ENCODE data around the gene KCNK6.
"Not testable (repeated sequence)": the region's sequence is repeated elsewhere in the genome, so short reads cannot be mapped to it uniquely, and the experiment has no call there.

KCNK6 gene

DNA sequence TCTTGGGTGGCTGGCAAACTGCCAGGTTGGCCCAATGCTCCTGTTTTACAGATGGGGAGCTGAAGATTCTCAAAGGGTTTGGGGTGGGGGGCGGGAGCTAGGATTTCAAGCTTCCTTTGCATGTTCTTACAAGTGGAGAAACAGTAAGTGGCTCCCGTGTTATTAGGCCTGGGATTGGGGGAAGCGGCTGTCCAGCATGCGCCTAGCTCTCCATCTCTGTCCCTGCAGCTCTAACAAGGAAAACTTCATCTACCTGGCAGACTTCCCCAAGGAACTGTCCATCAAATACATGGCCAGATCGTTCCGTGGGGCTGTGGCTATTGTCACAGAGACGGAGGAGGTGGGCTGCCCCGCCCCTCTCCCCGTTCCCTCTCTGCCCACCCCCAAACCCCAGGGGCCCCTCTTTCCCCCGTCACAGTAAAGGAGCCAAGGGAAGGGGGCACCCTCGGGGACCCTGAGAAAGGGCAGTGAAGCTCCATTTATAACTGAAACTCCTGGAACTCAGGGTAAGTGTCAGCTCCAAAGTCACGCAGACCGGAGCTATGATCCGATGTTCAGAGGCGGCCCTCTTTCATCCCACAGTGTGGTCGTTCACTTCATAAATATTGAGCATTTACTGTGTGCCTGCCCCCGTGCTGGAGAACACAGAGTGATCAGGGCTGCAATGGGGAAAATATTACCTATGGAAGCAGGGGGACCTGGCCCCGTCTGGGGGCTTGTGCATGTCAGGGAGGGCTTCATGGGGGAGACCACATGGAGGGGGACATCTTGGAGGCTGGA lies 39.8 kb downstream of the KCNK6 start:
- H3K9me3 Mint-ChIP-seq (ENCODE audit: low read depth), result no peaks in the 10 kb centered on the region
- no peaks in the 10 kb centered on the region for H3K27me3 Mint-ChIP-seq
- H3K36me3 Mint-ChIP-seq, result no peaks in the 10 kb centered on the region
- H3K4me1 Mint-ChIP-seq (ENCODE audit: low read depth), result peaks cover 10% of the 10 kb centered on the region
- H3K27ac Mint-ChIP-seq, result no peak overlapping the region
- H3K4me3 Mint-ChIP-seq, result peak overlapping the region; percentile 3

DNA sequence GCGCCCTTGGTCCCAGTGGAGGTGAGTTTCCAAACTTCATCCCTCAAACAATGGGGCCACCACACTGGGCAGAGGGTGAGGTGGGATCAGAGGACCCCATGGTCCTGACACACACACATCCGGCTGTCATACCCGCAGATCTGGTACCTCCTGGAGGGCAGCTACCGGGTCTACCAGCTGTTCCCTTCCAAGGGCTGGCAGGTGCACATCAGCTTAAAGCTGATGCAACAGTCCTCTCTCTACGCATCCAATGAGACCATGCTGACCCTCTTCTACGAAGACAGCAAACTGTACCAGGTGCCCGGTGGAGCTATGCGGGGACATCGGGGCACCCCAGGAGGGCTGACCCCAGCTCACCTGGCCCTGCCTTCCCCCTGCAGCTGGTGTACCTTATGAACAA lies 40.7 kb downstream of the KCNK6 start:
- no peak overlapping the region for H3K27ac Mint-ChIP-seq
- peak overlapping the region; percentile 81 for H3K4me3 Mint-ChIP-seq
- H3K4me1 Mint-ChIP-seq (ENCODE audit: low read depth), result peaks cover 10% of the 10 kb centered on the region
- H3K27me3 Mint-ChIP-seq, result no peaks in the 10 kb centered on the region
- no peaks in the 10 kb centered on the region for H3K36me3 Mint-ChIP-seq
- no peaks in the 10 kb centered on the region for H3K9me3 Mint-ChIP-seq (ENCODE audit: low read depth)

DNA sequence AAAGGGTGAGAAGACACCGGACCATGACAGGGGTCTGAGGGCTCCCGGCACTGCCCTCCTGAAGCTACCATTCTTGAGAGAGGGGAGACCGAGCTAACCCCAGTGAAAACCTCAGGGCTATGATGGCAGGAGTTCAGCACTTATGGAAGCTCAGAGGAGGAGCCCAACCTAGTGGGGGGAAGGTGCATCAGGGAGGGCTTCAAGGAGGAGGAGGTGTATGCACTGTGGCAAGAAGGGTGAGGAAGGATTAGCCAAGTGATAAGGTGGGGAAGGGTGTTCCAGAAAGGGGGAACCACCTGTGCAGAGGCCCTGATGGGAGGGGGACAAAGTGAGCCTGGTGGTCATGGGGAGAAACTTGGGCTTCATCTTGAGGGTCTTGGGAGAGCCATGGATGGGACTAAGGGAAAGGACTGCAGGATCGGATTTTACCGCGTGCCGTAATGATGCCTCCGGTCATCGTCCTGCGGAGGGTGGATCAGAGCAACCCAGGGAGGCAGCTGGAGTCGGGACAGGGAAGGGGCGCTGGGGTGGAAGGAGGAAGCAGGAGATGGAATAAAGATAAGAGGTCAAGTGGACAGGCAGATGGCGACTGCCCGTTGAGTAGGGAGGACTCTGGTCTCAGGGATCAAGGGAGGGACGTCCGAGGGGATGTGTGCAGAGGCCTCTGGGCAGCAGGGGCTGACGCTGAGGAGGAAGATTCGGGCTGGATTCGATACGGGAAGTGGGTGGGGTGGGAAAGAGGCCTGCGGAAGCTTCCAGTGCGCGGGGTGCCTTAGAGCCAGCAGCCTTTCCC lies 41.4 kb downstream of the KCNK6 start:
- peaks cover 10% of the 10 kb centered on the region for H3K4me1 Mint-ChIP-seq (ENCODE audit: low read depth)
- H3K9me3 Mint-ChIP-seq (ENCODE audit: low read depth), result no peaks in the 10 kb centered on the region
- H3K36me3 Mint-ChIP-seq, result no peaks in the 10 kb centered on the region
- H3K4me3 Mint-ChIP-seq, result peak overlapping the region; percentile 81
- H3K27ac Mint-ChIP-seq, result no peak overlapping the region
- H3K27me3 Mint-ChIP-seq, result no peaks in the 10 kb centered on the region

DNA sequence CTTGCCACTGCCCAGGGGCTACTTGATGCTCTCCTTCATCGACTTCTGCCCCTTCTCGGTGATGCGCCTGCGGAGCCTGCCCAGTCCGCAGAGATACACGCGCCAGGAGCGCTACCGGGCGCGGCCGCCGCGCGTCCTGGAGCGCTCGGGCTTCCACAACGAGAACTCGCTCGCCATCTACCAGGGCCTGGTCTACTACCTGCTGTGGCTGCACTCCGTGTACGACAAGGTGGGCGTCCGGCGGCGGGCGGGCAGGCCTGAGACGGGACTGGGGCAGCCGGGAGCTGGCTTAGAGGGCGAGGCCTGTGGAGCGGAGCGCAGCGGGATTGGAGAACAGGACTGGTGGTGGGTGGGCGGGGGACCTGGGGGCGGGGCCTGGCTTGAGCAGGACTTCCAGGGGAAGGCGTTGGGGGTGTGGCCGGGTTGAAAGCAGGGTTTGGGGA lies 42.0 kb downstream of the KCNK6 start:
- Mint-ChIP-seq H3K4me1 (ENCODE audit: low read depth) (peaks cover 10% of the 10 kb centered on the region), H3K4me3 (peak overlapping the region; percentile 81), H3K9me3 (ENCODE audit: low read depth) (no peaks in the 10 kb centered on the region), H3K27ac (no peak overlapping the region), H3K36me3 (no peaks in the 10 kb centered on the region), H3K27me3 (peaks cover 2% of the 10 kb centered on the region)

DNA sequence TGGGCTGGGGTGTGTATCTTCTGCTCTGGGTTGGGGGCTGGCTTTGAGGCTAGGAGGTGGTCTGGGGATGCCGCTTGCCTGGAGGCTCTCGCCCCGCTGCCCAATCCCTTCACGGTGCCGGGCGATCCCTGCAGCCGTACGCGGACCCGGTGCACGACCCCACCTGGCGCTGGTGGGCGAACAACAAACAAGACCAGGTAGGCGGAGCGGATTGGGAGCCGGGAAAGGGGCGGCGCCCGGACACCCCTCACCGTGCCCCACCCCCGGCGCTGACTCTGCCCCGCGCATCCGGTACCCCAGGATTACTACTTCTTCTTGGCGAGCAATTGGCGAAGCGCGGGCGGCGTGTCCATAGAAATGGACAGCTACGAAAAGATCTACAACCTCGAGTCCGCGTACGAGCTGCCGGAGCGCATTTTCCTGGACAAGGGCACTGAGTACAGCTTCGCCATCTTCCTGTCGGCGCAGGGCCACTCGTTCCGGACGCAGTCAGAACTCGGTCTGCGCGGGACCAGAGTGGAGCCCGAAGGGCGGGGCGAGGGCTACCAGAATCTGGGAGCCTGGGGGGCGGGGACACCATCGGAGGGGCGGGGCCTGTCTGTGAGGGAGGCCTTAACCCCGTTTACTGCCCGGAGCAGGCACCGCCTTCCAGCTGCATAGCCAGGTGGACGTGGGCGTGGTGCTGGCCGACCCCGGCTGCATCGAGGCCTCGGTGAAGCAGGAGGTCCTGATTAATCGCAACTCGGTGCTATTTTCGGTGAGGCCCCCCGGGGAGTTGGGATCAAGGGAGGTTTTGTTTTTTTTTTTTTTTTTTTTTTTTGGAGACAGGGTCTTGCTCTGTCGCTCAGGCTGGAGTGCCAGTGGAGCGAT lies 42.7 kb downstream of the KCNK6 start:
- Mint-ChIP-seq H3K4me1 (ENCODE audit: low read depth) (peaks cover 10% of the 10 kb centered on the region), H3K36me3 (no peaks in the 10 kb centered on the region), H3K27me3 (peaks cover 2% of the 10 kb centered on the region), H3K4me3 (peak overlapping the region; percentile 81), H3K27ac (no peak overlapping the region), H3K9me3 (ENCODE audit: low read depth) (no peaks in the 10 kb centered on the region)

GRCh38 chr19:38362946-38363688 lies 43.5 kb downstream of the KCNK6 start:
- not testable (repeated sequence) for H3K27me3 Mint-ChIP-seq; H3K36me3 Mint-ChIP-seq; H3K4me1 Mint-ChIP-seq (ENCODE audit: low read depth); H3K9me3 Mint-ChIP-seq (ENCODE audit: low read depth); H3K27ac Mint-ChIP-seq
- H3K4me3 Mint-ChIP-seq, result peak overlapping the region; percentile 81

DNA sequence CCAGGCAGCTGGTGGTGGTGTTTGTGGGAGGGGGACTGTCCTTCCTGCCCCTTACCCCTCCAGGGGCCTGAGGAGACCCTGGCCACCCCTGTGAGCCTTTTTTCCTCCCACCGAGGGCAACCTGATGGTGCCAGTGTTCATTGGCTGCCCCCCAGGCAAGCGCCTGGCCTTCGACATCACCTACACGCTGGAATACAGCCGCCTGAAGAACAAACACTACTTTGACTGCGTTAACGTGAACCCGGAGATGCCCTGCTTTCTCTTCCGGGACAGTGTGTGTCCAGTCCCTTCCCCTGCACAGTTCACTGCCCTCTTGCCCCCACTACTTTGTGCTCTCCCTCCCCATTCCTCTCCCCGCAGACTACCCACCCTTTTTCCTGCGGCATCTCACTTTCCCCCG lies 47.4 kb downstream of the KCNK6 start:
- Mint-ChIP-seq H3K36me3 (no peaks in the 10 kb centered on the region), H3K4me1 (ENCODE audit: low read depth) (peaks cover 5% of the 10 kb centered on the region), H3K4me3 (no peak overlapping the region), H3K27ac (no peak overlapping the region), H3K27me3 (peaks cover 6% of the 10 kb centered on the region), H3K9me3 (ENCODE audit: low read depth) (no peaks in the 10 kb centered on the region)

- Mint-ChIP-seq H3K9me3 (ENCODE audit: low read depth) (no peaks in the 10 kb centered on the region), H3K27me3 (peaks cover 6% of the 10 kb centered on the region)
Measured at GRCh38 chr19:38369584-38369983, 49.9 kb downstream of the KCNK6 start.

GRCh38 chr19:38370299-38370698 lies 50.7 kb downstream of the KCNK6 start:
- Mint-ChIP-seq H3K9me3 (ENCODE audit: low read depth) (no peaks in the 10 kb centered on the region), H3K27me3 (peaks cover 6% of the 10 kb centered on the region), H3K36me3 (peaks cover 5% of the 10 kb centered on the region), H3K4me1 (ENCODE audit: low read depth) (peaks cover 9% of the 10 kb centered on the region), H3K27ac (no peak overlapping the region), H3K4me3 (no peak overlapping the region)

More at GRCh38 chr19:38369584-38369983, 49.9 kb downstream of the KCNK6 start:
- Mint-ChIP-seq H3K27ac (no peak overlapping the region), H3K4me1 (ENCODE audit: low read depth) (peaks cover 1% of the 10 kb centered on the region), H3K36me3 (no peaks in the 10 kb centered on the region), H3K4me3 (no peak overlapping the region)

- H3K4me1 Mint-ChIP-seq (ENCODE audit: low read depth), result peaks cover 16% of the 10 kb centered on the region
- peaks cover 5% of the 10 kb centered on the region for H3K36me3 Mint-ChIP-seq
- H3K27ac Mint-ChIP-seq, result no peak overlapping the region
- H3K27me3 Mint-ChIP-seq, result peaks cover 6% of the 10 kb centered on the region
- no peak overlapping the region for H3K4me3 Mint-ChIP-seq
- H3K9me3 Mint-ChIP-seq (ENCODE audit: low read depth), result no peaks in the 10 kb centered on the region
Measured at GRCh38 chr19:38371081-38371480, 51.4 kb downstream of the KCNK6 start.

GRCh38 chr19:38373907-38374331 lies 54.3 kb downstream of the KCNK6 start:
- H3K27ac Mint-ChIP-seq, result peak overlapping the region; percentile 98
- no peaks in the 10 kb centered on the region for H3K9me3 Mint-ChIP-seq (ENCODE audit: low read depth)
- H3K4me1 Mint-ChIP-seq (ENCODE audit: low read depth), result peaks cover 22% of the 10 kb centered on the region
- peaks cover 2% of the 10 kb centered on the region for H3K27me3 Mint-ChIP-seq
- peaks cover 9% of the 10 kb centered on the region for H3K36me3 Mint-ChIP-seq
- H3K4me3 Mint-ChIP-seq, result peak overlapping the region; percentile 99

DNA sequence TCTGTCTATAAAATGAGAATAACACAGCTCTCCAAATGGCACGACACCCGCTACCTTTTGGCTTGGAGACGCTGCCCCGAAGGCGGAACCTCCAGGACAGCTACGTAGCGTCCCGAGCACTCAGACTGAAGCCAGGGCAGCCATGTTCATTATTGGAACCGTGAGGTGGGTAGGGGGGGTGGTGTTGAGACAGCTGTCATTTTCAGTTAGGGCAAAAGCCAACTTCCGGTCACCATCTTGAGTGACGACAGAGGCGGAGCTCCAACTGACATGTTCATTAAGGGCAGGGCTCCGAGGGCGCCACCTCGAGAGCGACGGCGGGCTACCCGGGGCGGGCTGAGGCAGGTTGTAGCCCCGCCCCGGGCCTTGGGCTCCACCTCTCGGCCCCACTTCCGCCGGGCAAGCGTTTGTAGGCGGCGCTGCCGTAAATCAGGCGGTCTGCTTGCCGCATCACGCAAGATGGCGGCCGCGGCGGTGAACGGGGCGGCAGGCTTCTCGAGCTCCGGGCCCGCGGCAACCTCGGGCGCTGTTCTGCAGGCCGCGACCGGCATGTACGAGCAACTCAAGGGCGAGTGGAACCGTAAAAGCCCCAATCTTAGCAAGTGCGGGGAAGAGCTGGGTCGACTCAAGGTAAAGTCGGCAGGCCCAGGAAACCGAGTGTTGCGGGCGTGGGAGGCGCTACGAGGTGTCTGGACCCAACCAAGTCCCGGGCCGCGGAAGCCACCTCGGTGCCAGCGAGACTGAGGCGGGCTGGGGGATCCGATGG lies 54.9 kb downstream of the KCNK6 start, which contains the start of gene PSMD8:
PSMD8 (plus strand) TSS at position 240 of the 766 bp plus-strand sequence; CDS start at position 271, 31 bp downstream.
- Mint-ChIP-seq H3K36me3 (peaks cover 11% of the 10 kb centered on the region), H3K9me3 (ENCODE audit: low read depth) (no peaks in the 10 kb centered on the region), H3K4me1 (ENCODE audit: low read depth) (peaks cover 24% of the 10 kb centered on the region), H3K27me3 (peaks cover 1% of the 10 kb centered on the region), H3K27ac (peak within 1 kb of the TSS; percentile 98), H3K4me3 (peak within 1 kb of the TSS; percentile 99)

DNA sequence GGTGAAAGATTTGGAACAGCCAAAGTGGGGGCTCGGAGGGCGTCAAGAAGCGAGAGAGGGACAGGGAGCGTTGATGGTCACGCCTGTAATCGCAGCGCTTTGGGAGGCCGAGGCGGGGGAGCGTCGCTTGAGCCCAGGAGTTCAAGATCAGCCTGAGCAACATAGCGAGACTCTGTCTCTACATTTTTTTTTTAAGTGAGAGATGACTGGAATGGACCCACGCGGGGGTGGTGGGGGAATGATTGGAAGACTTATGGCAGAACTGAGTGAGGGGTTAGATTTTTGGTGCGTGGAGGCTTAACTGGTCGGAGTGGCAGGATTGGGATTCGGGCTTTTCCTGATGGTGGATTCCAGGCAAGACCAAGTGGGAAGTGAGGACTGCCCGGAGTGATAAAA lies 55.5 kb downstream of the KCNK6 start:
- H3K36me3 Mint-ChIP-seq, result peaks cover 13% of the 10 kb centered on the region
- H3K4me1 Mint-ChIP-seq (ENCODE audit: low read depth), result peaks cover 25% of the 10 kb centered on the region
- H3K9me3 Mint-ChIP-seq (ENCODE audit: low read depth), result no peaks in the 10 kb centered on the region
- peak overlapping the region; percentile 99 for H3K4me3 Mint-ChIP-seq
- peak overlapping the region; percentile 98 for H3K27ac Mint-ChIP-seq
- no peaks in the 10 kb centered on the region for H3K27me3 Mint-ChIP-seq

Data from activated naive CD8-positive, alpha-beta T cell (primary cell).